Transverse colon (tissue), 4 donors: Measurements from ENCODE around the gene PTPN2. TPM values are rescaled to one million over a fixed set of nuclear protein-coding genes. Genes with fewer than 3 reads are reported as not detected.

Experiments
- DNase-seq: peaks from one replicate; pipeline ENCODE4 v3.0.0-alpha.2; 2019
- H3K27ac ChIP-seq, 4 donors: fragments of 200-600 bp; sonication (generic); 2 replicates each; pipeline ENCODE4 v1.5.1; 2016 to 2018; ENCODE audit warnings: inconsistent platforms in 4 of 4
- H3K27me3 ChIP-seq: fragments of 200-600 bp; sonication (generic); 2 replicates; pipeline ENCODE4 v1.5.1; 2017; ENCODE audit warnings: inconsistent platforms
- H3K36me3 ChIP-seq, 4 donors: fragments of 200-600 bp; sonication (generic); 2 replicates each; pipeline ENCODE4 v1.5.1; 2017 to 2019; ENCODE audit warnings: inconsistent platforms in 4 of 4
- H3K4me1 ChIP-seq, 4 donors: fragments of 200-600 bp; sonication (generic); 2 replicates each; pipeline ENCODE4 v1.5.1; 2017 to 2020; ENCODE audit warnings: inconsistent platforms in 4 of 4
- H3K4me3 ChIP-seq, 4 donors: fragments of 200-600 bp; sonication (generic); 1 replicate in 1 of 4; 2 replicates in 3 of 4; pipeline versions ENCODE4 v1.5.1 to v1.6.1; 2017 to 2019; ENCODE audit warnings: inconsistent platforms in 4 of 4
- H3K9me3 ChIP-seq, 2 donors: fragments of 200-600 bp; sonication (generic); 2 replicates each; pipeline ENCODE4 v1.5.1; 2017 to 2019; ENCODE audit warnings: inconsistent platforms in 2 of 2
- CTCF ChIP-seq, 5 experiments: fragments of 200-600 bp in 3 of 5; fragments of 450-650 bp in 2 of 5; sonication (generic) in 3 of 5; IDR thresholded peaks; 1 replicate in 2 of 5; 2 replicates in 3 of 5; pipeline ENCODE4 v1.5.1; 2016 to 2017; ENCODE audit warnings: antibody characterized with exemption in 5 of 5, inconsistent platforms in 3 of 5, mild to moderate bottlenecking in 2 of 5, moderate library complexity in 1 of 5
- EP300 ChIP-seq: sonication (generic); formaldehyde crosslinking; IDR thresholded peaks from one replicate; pipeline ENCODE4 v1.6.1; 2017; ENCODE audit warnings: antibody characterized with exemption, low read depth
- POLR2A ChIP-seq: fragments of 450-650 bp; IDR thresholded peaks from one replicate; pipeline ENCODE4 v1.6.1; 2016; ENCODE audit warnings: antibody characterized with exemption, mild to moderate bottlenecking, moderate library complexity
- POLR2AphosphoS5 ChIP-seq, 3 donors: sonication (generic); formaldehyde crosslinking; IDR thresholded peaks; one replicate each; pipeline ENCODE4 v1.6.1; 2016; ENCODE audit warnings: antibody characterized with exemption in 3 of 3
- WGBS, 2 donors: methylation state at CpG; one replicate each; pipeline ENCODE4 v1.1.5; 2018; ENCODE audit warnings: low coverage in 1 of 2; 5-methylcytosine and 5-hydroxymethylcytosine counted together
- in situ Hi-C, 4 donors: fragments of 200-750 bp; cut with MboI; loops; one replicate each; pipeline versions ENCODE4 v1.15.0 to v1.15.1; 2017; ENCODE audit warnings: low sequenced_read_pairs in 3 of 4, low pct_ligation_motif_present in 1 of 4, low pct_unique_long_range_greater_than_20kb in 1 of 4
- intact Hi-C: fragments of 100-400 bp; cut with DNase I; formaldehyde crosslinking; loops from one replicate; pipeline ENCODE4 v1.15.1; 2023; ENCODE audit warnings: low total_unique reads
- total RNA-seq, 4 donors: library from RNA; depleted of rRNA; stranded (reverse); fragments of >200 nt; gene quantifications; one replicate each; pipeline ENCODE4 v1.1.0, GENCODE V29; 2016

Gene PTPN2
- total RNA-seq, 4 donors from 2014 or later = 10.5 to 65.7 (median 46.1) TPM

GRCh38 chr18:12884406-12885323 lies 628 bp upstream of the PTPN2 start:
- Histone ChIP-seq H3K4me3 (peak overlapping the region; percentile 59 to 94 (median 88)), H3K27me3 (no peaks in the 10 kb centered on the region), H3K4me1 (peaks cover 0 to 39% (median 17%) of the 10 kb centered on the region in 4 donors), H3K9me3 (no peaks in the 10 kb centered on the region), H3K36me3 (no peaks in the 10 kb centered on the region), H3K27ac (peak overlapping the region; percentile 97 to 100 (median 99))
- in situ Hi-C loops (loop anchor here in 1 of 4 donors (10.0 kb wide), 1 partner anchor 50 kb away; no protein-coding TSS in a partner anchor), intact Hi-C loops (loop anchor here (10.0 kb wide), 1 partner anchor 840 kb away; the partner anchor contains the start of genes FAM210A and RNMT)
- TF ChIP-seq POLR2AphosphoS5 (IDR thresholded peaks at IDR 0.05) (no peak), EP300 (no peak), POLR2A (no peak), CTCF (IDR thresholded peaks at IDR 0.05) (no peak)
- DNase-seq = no peak
- 10 to 22% methylated on average over 18 to 33 of the region's 35 CpGs for WGBS, 2 donors

- H3K27me3 ChIP-seq = no peaks in the 10 kb centered on the region
- peak overlapping the region; percentile 97 to 100 (median 99) for H3K27ac ChIP-seq
- in situ Hi-C loops (loop anchor here in 1 of 4 donors (10.0 kb wide), 1 partner anchor 49 kb away; no protein-coding TSS in a partner anchor), intact Hi-C loops (loop anchor here (10.0 kb wide), 1 partner anchor 841 kb away; the partner anchor contains the start of genes FAM210A and RNMT)
- H3K4me3 ChIP-seq = peak overlapping the region; percentile 67 to 94 (median 88)
- H3K4me1 ChIP-seq = peaks cover 0 to 43% (median 17%) of the 10 kb centered on the region in 4 donors
- H3K36me3 ChIP-seq = no peaks in the 10 kb centered on the region
- H3K9me3 ChIP-seq = no peaks in the 10 kb centered on the region
- WGBS, 2 donors = 0% methylated on average over 14 of the region's 38 CpGs; no CpG with 5 or more reads in 1 of the 2 donors
- DNase-seq = no peak
- no peak for TF ChIP-seq EP300
- TF ChIP-seq POLR2A = no peak
- TF ChIP-seq POLR2AphosphoS5 (IDR thresholded peaks at IDR 0.05) = no peak
- no peak for TF ChIP-seq CTCF (IDR thresholded peaks at IDR 0.05)
These were observed 709 bp downstream of the PTPN2 start for GRCh38 chr18:12883372-12883683.

GRCh38 chr18:12882453-12883371 lies 1.3 kb downstream of the PTPN2 start:
- Histone ChIP-seq H3K4me3 (peak overlapping the region; percentile 67 to 94 (median 88)), H3K27ac (peak overlapping the region; percentile 97 to 100 (median 99)), H3K4me1 (peaks cover 0 to 46% (median 17%) of the 10 kb centered on the region in 4 donors), H3K36me3 (no peaks in the 10 kb centered on the region), H3K9me3 (no peaks in the 10 kb centered on the region), H3K27me3 (no peaks in the 10 kb centered on the region)
- TF ChIP-seq POLR2AphosphoS5 (IDR thresholded peaks at IDR 0.05) = no peak
- TF ChIP-seq POLR2A = no peak
- no peak for TF ChIP-seq CTCF (IDR thresholded peaks at IDR 0.05)
- no peak for TF ChIP-seq EP300
- intact Hi-C loops = loop anchor here (10.0 kb wide), 1 partner anchor 842 kb away; the partner anchor contains the start of genes FAM210A and RNMT
- in situ Hi-C loops = loop anchor here in 1 of 4 donors (10.0 kb wide), 1 partner anchor 48 kb away; no protein-coding TSS in a partner anchor
- 6 to 15% methylated on average over 8 to 21 of the region's 22 CpGs for WGBS, 2 donors
- DNase-seq = no peak
